ENCODE measurements around the gene CACNA1C.

Gene CACNA1C

GRCh38 chr12:2477009-2477766 lies 424.4 kb downstream of the CACNA1C start:
- no peak for TF ChIP-seq CTCF (IDR thresholded peaks at IDR 0.05; ENCODE audit: insufficient read depth, missing control alignments)
- DNase-seq (ENCODE audit: insufficient read length, low spot score) (no peak), FAIRE-seq (peak; percentile 32)

- DNase-seq (ENCODE audit: insufficient read length, low spot score) (no peak), FAIRE-seq (no peak)
- TF ChIP-seq CTCF (IDR thresholded peaks at IDR 0.05; ENCODE audit: insufficient read depth, missing control alignments): no peak
These were observed 427.2 kb downstream of the CACNA1C start for GRCh38 chr12:2479851-2480535.

- FAIRE-seq: no peak
- no peak for DNase-seq (ENCODE audit: insufficient read length, low spot score)
- no peak for TF ChIP-seq CTCF (IDR thresholded peaks at IDR 0.05; ENCODE audit: insufficient read depth, missing control alignments)
These were observed 428.6 kb downstream of the CACNA1C start for GRCh38 chr12:2481346-2481745.

- DNase-seq (ENCODE audit: insufficient read length, low spot score): no peak
- no peak for FAIRE-seq
- TF ChIP-seq CTCF (IDR thresholded peaks at IDR 0.05; ENCODE audit: insufficient read depth, missing control alignments): no peak
These were observed 429.2 kb downstream of the CACNA1C start for GRCh38 chr12:2481951-2482350.

GRCh38 chr12:2482938-2483660 lies 430.3 kb downstream of the CACNA1C start:
- DNase-seq (ENCODE audit: insufficient read length, low spot score) (no peak), FAIRE-seq (no peak)
- TF ChIP-seq CTCF (IDR thresholded peaks at IDR 0.05; ENCODE audit: insufficient read depth, missing control alignments): no peak

- TF ChIP-seq CTCF (IDR thresholded peaks at IDR 0.05; ENCODE audit: insufficient read depth, missing control alignments): no peak
- FAIRE-seq (no peak), DNase-seq (ENCODE audit: insufficient read length, low spot score) (no peak)
These were observed 430.9 kb downstream of the CACNA1C start for GRCh38 chr12:2483713-2484112.

Measured in D721Med (cell line).